OCI-LY1 (cell line): ENCODE data around the gene NUBPL.

Source experiments
- EZH2 ChIP-seq: fragments of 200-600 bp; sonication (generic), shearing (Covaris generic); IDR thresholded peaks from 2 replicates; pipeline ENCODE4 v1.8.0; 2017; ENCODE audit warnings: borderline replicate concordance, mixed run types, mild to moderate bottlenecking, antibody characterized with exemption, low read length, moderate library complexity, mixed read lengths
- TF ChIP-seq, protein P1 (sequence below): fragments of 200-600 bp; sonication (generic), shearing (Covaris generic); IDR thresholded peaks from 2 replicates; pipeline ENCODE4 v1.5.1; 2017; ENCODE audit warnings: mild to moderate bottlenecking, antibody characterized with exemption, low read length, moderate library complexity, mixed read lengths

- TF ChIP-seq, protein P1, sequence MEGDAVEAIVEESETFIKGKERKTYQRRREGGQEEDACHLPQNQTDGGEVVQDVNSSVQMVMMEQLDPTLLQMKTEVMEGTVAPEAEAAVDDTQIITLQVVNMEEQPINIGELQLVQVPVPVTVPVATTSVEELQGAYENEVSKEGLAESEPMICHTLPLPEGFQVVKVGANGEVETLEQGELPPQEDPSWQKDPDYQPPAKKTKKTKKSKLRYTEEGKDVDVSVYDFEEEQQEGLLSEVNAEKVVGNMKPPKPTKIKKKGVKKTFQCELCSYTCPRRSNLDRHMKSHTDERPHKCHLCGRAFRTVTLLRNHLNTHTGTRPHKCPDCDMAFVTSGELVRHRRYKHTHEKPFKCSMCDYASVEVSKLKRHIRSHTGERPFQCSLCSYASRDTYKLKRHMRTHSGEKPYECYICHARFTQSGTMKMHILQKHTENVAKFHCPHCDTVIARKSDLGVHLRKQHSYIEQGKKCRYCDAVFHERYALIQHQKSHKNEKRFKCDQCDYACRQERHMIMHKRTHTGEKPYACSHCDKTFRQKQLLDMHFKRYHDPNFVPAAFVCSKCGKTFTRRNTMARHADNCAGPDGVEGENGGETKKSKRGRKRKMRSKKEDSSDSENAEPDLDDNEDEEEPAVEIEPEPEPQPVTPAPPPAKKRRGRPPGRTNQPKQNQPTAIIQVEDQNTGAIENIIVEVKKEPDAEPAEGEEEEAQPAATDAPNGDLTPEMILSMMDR = no peak
- TF ChIP-seq EZH2 = no peak
Measured at GRCh38 chr14:31894351-31894750, 333.1 kb downstream of the NUBPL start.
